OCI-LY1 (cell line): ENCODE measurements around the gene RAD51B.

ENCODE experiments used
- H2AFZ ChIP-seq: fragments of 200-600 bp; sonication (generic), shearing (Covaris generic); 2 replicates; pipeline ENCODE4 v1.6.0; 2014; ENCODE audit warnings: antibody characterized with exemption, mild to moderate bottlenecking, low read length
- H3F3A ChIP-seq: fragments of 200-600 bp; sonication (generic), shearing (Covaris generic); 2 replicates; pipeline ENCODE4 v1.6.0; 2014; ENCODE audit warnings: mild to moderate bottlenecking, antibody characterized with exemption, low read length, moderate library complexity; ENCODE audit not compliant: insufficient read depth
- H3K27ac ChIP-seq: fragments of 200-600 bp; sonication (generic); 2 replicates; pipeline ENCODE4 v1.5.1; 2014; ENCODE audit warnings: low read length, mixed run types, mild to moderate bottlenecking, low read depth; ENCODE audit not compliant: poor library complexity, severe bottlenecking
- H3K27me3 ChIP-seq: fragments of 200-600 bp; sonication (generic); 2 replicates; pipeline ENCODE4 v1.6.0; 2014; ENCODE audit warnings: antibody characterized with exemption, mild to moderate bottlenecking, low read length, moderate library complexity; ENCODE audit not compliant: insufficient read depth
- H3K36me3 ChIP-seq: fragments of 200-600 bp; sonication (generic); 2 replicates; pipeline ENCODE4 v1.6.1; 2014; ENCODE audit warnings: mild to moderate bottlenecking, antibody characterized with exemption, low read length, moderate library complexity, mixed read lengths; ENCODE audit not compliant: insufficient read depth
- H3K4me1 ChIP-seq: fragments of 200-600 bp; sonication (generic); 2 replicates; pipeline ENCODE4 v1.5.1; 2014; ENCODE audit warnings: mild to moderate bottlenecking, low read length, moderate library complexity; ENCODE audit not compliant: insufficient read depth, severe bottlenecking
- H3K4me2 ChIP-seq: fragments of 200-600 bp; sonication (generic), shearing (Covaris generic); 2 replicates; pipeline ENCODE4 v1.6.1; 2014; ENCODE audit warnings: low read length
- H3K4me3 ChIP-seq: fragments of 200-600 bp; sonication (generic); 2 replicates; pipeline ENCODE4 v1.5.1; 2014; ENCODE audit warnings: low read length, low read depth, mild to moderate bottlenecking, mixed read lengths; ENCODE audit not compliant: poor library complexity, severe bottlenecking
- H3K79me2 ChIP-seq: fragments of 200-600 bp; shearing (Covaris generic); 2 replicates; pipeline ENCODE4 v1.6.1; 2016; ENCODE audit warnings: mixed run types, low read length, mixed read lengths; ENCODE audit not compliant: insufficient read depth
- H3K9ac ChIP-seq: fragments of 200-600 bp; sonication (generic), shearing (Covaris generic); 2 replicates; pipeline ENCODE4 v1.6.1; 2014; ENCODE audit warnings: mild to moderate bottlenecking, low read length, mixed read lengths
- H3K9me2 ChIP-seq: fragments of 200-600 bp; sonication (generic), shearing (Covaris generic); 2 replicates; pipeline ENCODE4 v1.6.1; 2014; ENCODE audit warnings: low read depth, mild to moderate bottlenecking, low read length, mixed read lengths
- H3K9me3 ChIP-seq: fragments of 200-600 bp; shearing (Covaris generic); 2 replicates; pipeline ENCODE4 v1.6.1; 2014; ENCODE audit warnings: low read length, mixed read lengths
- H4K20me1 ChIP-seq: fragments of 200-600 bp; sonication (generic), shearing (Covaris generic); 2 replicates; pipeline ENCODE4 v1.6.0; 2016; ENCODE audit warnings: mild to moderate bottlenecking, low read length; ENCODE audit not compliant: insufficient read depth
- CTCF ChIP-seq: fragments of 200-600 bp; sonication (generic), shearing (Covaris generic); IDR thresholded peaks from 2 replicates; pipeline ENCODE4 v1.5.1; 2017; ENCODE audit warnings: mild to moderate bottlenecking, antibody characterized with exemption, low read length, moderate library complexity, mixed read lengths
- EZH2 ChIP-seq: fragments of 200-600 bp; sonication (generic), shearing (Covaris generic); IDR thresholded peaks from 2 replicates; pipeline ENCODE4 v1.8.0; 2017; ENCODE audit warnings: borderline replicate concordance, mixed run types, mild to moderate bottlenecking, antibody characterized with exemption, low read length, moderate library complexity, mixed read lengths

RAD51B gene

DNA sequence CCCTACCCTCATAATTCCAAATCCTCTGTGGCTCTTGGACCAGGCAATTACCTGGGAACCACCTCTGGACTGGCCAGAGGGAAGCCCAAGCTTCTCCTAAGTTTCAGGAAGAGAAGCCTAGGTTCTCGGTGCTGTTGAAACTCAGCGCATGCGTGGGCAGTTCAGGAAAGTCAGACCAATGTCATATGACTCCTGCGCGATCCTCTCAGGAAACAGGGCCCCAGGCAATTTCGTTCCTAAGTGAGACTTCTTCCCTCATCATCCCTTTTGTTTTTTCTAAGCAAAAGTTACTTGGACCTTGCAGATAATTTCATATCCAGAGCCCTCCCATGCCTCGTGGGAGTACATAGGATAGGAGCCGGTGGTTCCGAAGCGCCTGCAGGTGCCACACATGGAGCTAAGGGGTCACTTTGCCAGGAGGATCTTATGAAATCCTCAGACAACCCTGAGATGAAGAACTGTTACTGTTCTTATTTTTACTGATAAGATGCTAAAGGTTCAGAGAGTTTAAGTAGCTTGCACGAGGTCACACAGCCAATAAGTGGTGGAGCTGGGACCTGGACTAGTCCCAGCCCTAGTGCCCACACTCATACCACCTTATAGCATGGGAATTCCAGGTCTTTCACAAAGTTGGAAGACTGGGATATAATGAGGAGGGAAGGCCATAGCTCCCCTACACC, 805.1 kb downstream of the RAD51B start:
- no peaks in the 10 kb centered on the region for H3K9me2 ChIP-seq

GRCh38 chr14:68625366-68626090, 805.9 kb downstream of the RAD51B start:
- Histone ChIP-seq H3K27ac (no peak overlapping the region), H3K9me3 (no peaks in the 10 kb centered on the region), H3K4me1 (peaks cover 26% of the 10 kb centered on the region), H3F3A (no peaks in the 10 kb centered on the region), H3K9ac (no peak overlapping the region), H3K27me3 (0 out of 2 replicates have a peak, but pooled peaks cover 4% of the 10 kb centered on the region), H3K4me3 (no peak overlapping the region), H4K20me1 (no peaks in the 10 kb centered on the region), H3K9me2 (no peaks in the 10 kb centered on the region), H3K4me2 (no peak overlapping the region), H2AFZ (no peak overlapping the region), H3K79me2 (no peaks in the 10 kb centered on the region), H3K36me3 (no peaks in the 10 kb centered on the region; the same call in 1 of the 2 replicates)
- TF ChIP-seq CTCF (no peak), EZH2 (no peak)

More for the DNA sequence above, 805.1 kb downstream of the RAD51B start:
- H3K4me1 ChIP-seq, result peaks cover 26% of the 10 kb centered on the region
- H2AFZ ChIP-seq, result no peak overlapping the region
- no peaks in the 10 kb centered on the region for H3F3A ChIP-seq
- H3K9ac ChIP-seq, result no peak overlapping the region
- H3K27ac ChIP-seq, result no peak overlapping the region
- H3K79me2 ChIP-seq, result no peaks in the 10 kb centered on the region
- no peak overlapping the region for H3K4me2 ChIP-seq
- H3K4me3 ChIP-seq, result no peak overlapping the region
- TF ChIP-seq CTCF, result no peak
- TF ChIP-seq EZH2, result no peak
- H3K9me3 ChIP-seq, result no peaks in the 10 kb centered on the region
- 0 out of 2 replicates have a peak, but pooled peaks cover 4% of the 10 kb centered on the region for H3K27me3 ChIP-seq
- no peaks in the 10 kb centered on the region for H4K20me1 ChIP-seq
- H3K36me3 ChIP-seq, result no peaks in the 10 kb centered on the region; the same call in 1 of the 2 replicates

- no peaks in the 10 kb centered on the region for H3K9me3 ChIP-seq
- no peak overlapping the region for H3K4me3 ChIP-seq
- H2AFZ ChIP-seq, result no peak overlapping the region
- H3K4me2 ChIP-seq, result no peak overlapping the region
- no peaks in the 10 kb centered on the region for H3K79me2 ChIP-seq
- no peaks in the 10 kb centered on the region for H3F3A ChIP-seq
- H3K4me1 ChIP-seq, result peaks cover 26% of the 10 kb centered on the region
- no peaks in the 10 kb centered on the region for H4K20me1 ChIP-seq
- TF ChIP-seq EZH2 (no peak), CTCF (no peak)
- no peaks in the 10 kb centered on the region for H3K9me2 ChIP-seq
- H3K9ac ChIP-seq, result no peak overlapping the region
- 0 out of 2 replicates have a peak, but pooled peaks cover 4% of the 10 kb centered on the region for H3K27me3 ChIP-seq
- H3K36me3 ChIP-seq, result no peaks in the 10 kb centered on the region; the same call in 1 of the 2 replicates
- H3K27ac ChIP-seq, result no peak overlapping the region
Observed at GRCh38 chr14:68626386-68626785, 806.8 kb downstream of the RAD51B start.
